GM12864 (cell line): ENCODE measurements around the gene DAPK1.

ENCODE experiments used
- DNase-seq: peaks from one replicate; pipeline ENCODE4 v3.0.0-alpha.2; 2011; ENCODE audit warnings: low read depth
- H3K4me3 ChIP-seq: 2 replicates; pipeline ENCODE4 v1.5.1; 2011; ENCODE audit warnings: mild to moderate bottlenecking, low read depth, low read length, control low read depth
- CTCF ChIP-seq: IDR thresholded peaks from 2 replicates; pipeline ENCODE4 v1.5.1; 2011; ENCODE audit warnings: low read depth, mild to moderate bottlenecking, moderate library complexity, low read length, control low read depth, inconsistent platforms; ENCODE audit errors: missing control alignments

DAPK1 gene

GRCh38 chr9:87751868-87752267 is 254.2 kb downstream of the DAPK1 start:
- no peak overlapping the region for H3K4me3 ChIP-seq
- DNase-seq, result no peak
- no peak for TF ChIP-seq CTCF

DNA sequence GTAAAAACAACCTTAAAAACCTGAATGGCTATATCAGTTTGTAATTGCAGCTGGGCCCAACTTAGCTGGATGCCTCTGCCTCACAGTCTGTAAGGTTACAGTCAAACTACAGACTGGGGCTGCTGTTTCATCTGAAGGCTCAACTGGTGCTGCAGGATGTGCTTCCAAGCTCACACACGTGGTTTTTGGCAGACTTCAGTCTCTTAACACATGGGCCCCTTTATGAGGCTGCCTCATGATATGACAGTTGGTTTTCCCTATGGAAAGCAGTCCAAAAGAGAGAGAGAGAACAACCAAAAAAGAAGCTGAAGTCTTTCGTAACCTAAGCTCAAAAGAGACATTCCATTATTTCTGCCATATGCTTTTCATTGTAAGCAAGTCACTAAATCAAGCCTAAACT is 255.6 kb downstream of the DAPK1 start:
- DNase-seq, result no peak
- H3K4me3 ChIP-seq, result no peak overlapping the region
- TF ChIP-seq CTCF, result no peak
